PC-3 (cell line): ENCODE data around the gene RND1.

ENCODE experiments used
- EZH2 ChIP-seq: fragments of 300-600 bp; sonication (generic); IDR thresholded peaks from one replicate; pipeline ENCODE4 v1.6.1; 2017; ENCODE audit warnings: antibody characterized with exemption, mild to moderate bottlenecking, low read length; ENCODE audit not compliant: unreplicated experiment
- EZH2phosphoT487 ChIP-seq: fragments of 300-600 bp; sonication (generic); IDR thresholded peaks from 2 replicates; pipeline ENCODE4 v1.6.1; 2018; ENCODE audit warnings: mild to moderate bottlenecking, antibody characterized with exemption, low read length, borderline replicate concordance
- TF ChIP-seq, protein P1 (sequence below): fragments of 300-600 bp; sonication (generic); conservative IDR thresholded peaks from 2 replicates; pipeline ENCODE4 v1.5.1; 2017; ENCODE audit warnings: antibody characterized with exemption, low read depth, mild to moderate bottlenecking, low read length

GRCh38 chr12:48827513-48828096, 38.1 kb downstream of the RND1 start:
- TF ChIP-seq, protein P1, sequence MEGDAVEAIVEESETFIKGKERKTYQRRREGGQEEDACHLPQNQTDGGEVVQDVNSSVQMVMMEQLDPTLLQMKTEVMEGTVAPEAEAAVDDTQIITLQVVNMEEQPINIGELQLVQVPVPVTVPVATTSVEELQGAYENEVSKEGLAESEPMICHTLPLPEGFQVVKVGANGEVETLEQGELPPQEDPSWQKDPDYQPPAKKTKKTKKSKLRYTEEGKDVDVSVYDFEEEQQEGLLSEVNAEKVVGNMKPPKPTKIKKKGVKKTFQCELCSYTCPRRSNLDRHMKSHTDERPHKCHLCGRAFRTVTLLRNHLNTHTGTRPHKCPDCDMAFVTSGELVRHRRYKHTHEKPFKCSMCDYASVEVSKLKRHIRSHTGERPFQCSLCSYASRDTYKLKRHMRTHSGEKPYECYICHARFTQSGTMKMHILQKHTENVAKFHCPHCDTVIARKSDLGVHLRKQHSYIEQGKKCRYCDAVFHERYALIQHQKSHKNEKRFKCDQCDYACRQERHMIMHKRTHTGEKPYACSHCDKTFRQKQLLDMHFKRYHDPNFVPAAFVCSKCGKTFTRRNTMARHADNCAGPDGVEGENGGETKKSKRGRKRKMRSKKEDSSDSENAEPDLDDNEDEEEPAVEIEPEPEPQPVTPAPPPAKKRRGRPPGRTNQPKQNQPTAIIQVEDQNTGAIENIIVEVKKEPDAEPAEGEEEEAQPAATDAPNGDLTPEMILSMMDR: no peak
- TF ChIP-seq EZH2: no peak
- TF ChIP-seq EZH2phosphoT487: no peak
